ENCODE data around the gene IL22RA1.

Gene IL22RA1

GRCh38 chr1:24098102-24098501, 44.8 kb downstream of the IL22RA1 start:
- no peak for DNase-seq (ENCODE audit: low read depth, low spot score)

GRCh38 chr1:24097663-24098062, 45.3 kb downstream of the IL22RA1 start:
- DNase-seq (ENCODE audit: low read depth, low spot score): no peak

DNA sequence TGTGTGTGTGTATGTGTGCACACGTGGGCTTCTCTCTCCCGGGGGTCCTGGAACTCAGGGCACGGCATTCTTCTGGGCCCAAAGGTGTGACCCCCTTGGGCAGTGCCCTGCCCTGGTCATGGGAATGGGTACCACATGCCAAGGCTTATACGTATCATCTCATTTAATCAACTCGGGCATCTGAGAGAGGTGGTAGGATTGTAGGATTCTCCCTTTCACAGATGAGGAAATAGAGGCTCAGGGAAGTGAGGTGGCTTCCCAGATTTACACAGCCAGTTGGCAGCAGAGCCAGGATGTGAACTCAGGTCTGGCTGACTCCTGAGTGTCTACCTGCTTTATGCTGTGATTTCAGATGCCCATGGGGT, 46.2 kb downstream of the IL22RA1 start:
- no peak for DNase-seq (ENCODE audit: low read depth, low spot score)

DNA sequence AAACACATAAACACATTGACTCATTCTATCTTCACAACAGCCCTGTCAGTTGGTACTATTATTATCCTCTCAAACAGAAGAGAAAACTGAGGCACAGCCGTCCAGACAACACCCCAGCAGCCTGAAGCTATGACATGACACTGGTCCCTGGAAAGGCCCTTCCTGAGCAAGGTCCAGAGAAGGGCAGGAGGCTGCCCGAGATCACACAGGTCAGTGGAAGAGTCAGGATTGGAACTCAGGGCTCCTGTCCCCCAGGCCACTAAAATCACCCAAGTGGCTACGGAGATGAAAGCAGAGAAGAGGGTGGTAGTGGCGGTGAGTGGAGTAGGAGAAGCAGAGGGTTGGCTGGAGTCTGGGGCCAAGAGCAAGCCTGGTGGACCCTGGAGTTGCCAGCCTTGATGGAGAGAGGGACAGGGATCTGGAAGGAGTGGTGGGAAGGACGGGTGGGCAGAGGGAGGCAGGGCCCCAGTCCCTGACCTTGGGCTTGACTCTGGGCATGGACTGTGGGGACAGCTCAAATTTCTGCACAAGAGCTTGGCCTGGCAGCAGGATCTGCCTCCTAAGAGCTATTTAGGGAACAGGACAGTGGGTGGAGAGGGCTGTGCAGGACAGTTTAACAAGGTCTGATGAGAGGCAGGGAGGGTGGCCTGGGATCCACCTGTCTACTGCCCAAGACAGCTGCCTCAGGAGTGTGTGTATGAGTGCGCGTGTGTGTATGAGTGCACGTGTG, 46.8 kb downstream of the IL22RA1 start:
- no peak for DNase-seq (ENCODE audit: low read depth, low spot score)

GRCh38 chr1:24095140-24095859, 47.6 kb downstream of the IL22RA1 start:
- DNase-seq (ENCODE audit: low read depth, low spot score): no peak

- no peak for DNase-seq (ENCODE audit: low read depth, low spot score)
Observed at GRCh38 chr1:24094554-24094953, 48.4 kb downstream of the IL22RA1 start.

- no peak for DNase-seq (ENCODE audit: low read depth, low spot score)
Observed at GRCh38 chr1:24093732-24094131, 49.2 kb downstream of the IL22RA1 start.

DNA sequence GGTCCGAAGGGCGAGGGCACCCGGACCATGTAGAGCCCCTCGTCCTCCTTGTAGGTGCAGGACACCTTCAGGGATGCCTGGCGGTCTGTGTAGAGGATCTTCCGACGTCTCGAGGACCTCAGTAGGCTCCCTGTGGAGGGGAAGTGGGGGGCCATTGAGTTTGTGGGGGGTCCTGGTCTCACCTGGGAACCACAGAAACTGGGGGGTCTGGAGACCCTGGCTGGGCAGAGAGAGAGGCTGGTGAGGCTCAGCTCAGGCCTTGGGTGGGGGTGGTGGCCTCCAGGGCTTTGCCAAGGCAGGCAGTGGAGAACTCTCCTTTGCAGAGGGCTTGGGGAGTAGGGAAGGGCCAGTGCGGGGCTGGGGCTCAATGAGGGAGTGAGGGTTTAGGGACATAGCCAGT, 50.0 kb downstream of the IL22RA1 start:
- no peak for DNase-seq (ENCODE audit: low read depth, low spot score)

DNA sequence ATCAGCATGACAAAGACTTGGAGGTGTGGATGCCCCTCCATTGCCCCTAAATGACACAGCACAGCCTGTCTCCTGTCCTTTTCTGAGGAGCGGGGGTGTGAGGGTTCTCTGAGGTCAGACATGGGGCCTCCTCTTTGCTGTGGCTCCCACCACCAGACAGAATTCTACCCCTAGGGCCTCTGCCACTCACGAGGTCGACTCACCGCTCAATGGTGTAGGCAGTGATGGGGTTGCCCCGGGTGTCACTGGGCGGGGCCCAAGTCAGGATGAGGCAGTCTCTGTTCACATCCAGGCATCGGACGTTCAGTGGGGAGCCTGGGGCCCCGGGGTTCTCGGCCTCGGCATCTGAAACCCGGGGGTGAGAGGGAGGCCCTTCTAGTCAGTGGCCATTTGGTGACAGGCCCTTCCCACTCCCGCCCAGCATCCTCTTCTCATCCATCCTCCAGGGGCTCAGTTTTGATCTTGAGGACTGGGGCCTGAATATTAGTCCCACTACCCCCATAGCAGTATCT, 50.9 kb downstream of the IL22RA1 start:
- DNase-seq (ENCODE audit: low read depth, low spot score): no peak

DNA sequence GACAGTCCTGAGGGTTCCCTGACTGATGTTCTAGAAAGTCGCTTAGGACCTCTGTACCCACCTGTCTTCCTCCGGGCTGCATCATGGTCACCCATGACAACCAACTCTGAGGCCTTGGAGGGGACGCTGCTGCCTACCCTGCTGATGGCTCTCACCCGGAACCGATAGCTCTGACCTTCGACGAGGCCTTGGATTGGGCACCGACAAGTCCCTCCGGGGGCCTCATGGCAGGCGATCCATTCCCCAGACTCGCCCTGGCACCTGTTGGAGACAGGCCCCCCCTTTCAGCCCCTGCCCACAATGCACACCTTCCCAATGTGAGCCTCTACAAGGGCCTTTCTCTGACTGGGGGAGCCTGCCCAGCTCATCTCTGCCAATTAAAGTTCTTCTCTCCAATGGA, 52.2 kb downstream of the IL22RA1 start:
- no peak for DNase-seq (ENCODE audit: low read depth, low spot score)

DNA sequence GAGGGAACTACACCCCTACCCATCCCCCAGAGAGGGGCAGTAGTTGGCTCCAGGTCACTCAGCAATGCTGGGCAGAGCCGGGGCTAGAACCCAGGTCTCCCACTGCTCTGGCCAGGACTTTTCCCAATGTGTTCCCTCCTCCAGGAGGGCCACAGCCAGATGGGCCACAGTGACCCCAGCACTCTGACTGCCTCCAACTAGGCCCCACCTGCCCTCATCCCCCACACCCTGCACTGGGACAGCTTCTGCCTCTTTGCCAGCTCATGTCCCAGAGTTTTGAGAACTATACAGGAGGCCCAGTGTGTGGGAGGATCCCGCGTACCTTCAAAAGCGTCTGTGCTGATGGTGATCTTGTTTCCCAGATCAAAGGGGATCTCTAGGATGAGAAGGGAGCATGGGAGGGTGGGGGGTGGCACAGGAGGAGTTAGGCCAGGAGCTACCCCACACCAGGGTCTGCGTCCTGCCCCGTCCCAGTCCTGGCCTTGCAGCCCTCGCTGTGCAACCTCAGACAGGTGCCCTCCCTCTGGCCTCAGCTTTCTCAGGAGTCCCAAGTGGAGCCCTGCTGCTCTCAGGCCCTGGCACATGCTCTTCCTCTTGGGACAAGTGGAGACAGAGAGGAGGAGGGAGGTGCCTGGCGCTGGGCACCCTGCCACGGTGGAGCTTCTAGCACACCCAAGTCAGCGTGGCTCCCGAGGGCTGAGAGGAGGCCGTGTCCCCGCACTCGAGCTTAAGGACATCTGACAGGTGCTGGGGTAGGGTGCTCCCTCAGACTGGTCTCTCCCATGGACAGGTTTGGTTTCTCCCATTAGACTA, 53.0 kb downstream of the IL22RA1 start:
- no peak for DNase-seq (ENCODE audit: low read depth, low spot score)

- no peak for DNase-seq (ENCODE audit: low read depth, low spot score)
Observed at GRCh38 chr1:24089027-24089742, 53.8 kb downstream of the IL22RA1 start.

DNA sequence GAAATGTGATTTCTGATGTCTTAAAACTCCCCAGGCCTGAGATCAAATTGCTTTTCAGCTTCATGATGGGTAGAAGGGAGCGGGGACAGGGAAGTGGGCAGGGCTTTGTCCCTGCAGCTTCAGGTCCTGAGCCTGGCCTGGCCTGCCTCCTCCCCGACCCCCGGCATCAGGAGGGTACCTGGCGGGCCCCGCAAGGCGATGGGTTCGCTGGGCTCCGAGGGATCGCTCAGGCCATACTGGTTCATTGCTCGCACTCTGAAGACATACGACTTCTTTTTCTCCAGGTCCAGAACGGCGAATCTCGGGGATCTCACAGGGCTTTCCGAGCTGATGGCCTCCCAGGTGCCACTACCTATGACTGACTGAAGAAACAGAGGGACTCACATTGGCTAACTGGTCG, 56.5 kb downstream of the IL22RA1 start:
- DNase-seq (ENCODE audit: low read depth, low spot score): no peak

DNA sequence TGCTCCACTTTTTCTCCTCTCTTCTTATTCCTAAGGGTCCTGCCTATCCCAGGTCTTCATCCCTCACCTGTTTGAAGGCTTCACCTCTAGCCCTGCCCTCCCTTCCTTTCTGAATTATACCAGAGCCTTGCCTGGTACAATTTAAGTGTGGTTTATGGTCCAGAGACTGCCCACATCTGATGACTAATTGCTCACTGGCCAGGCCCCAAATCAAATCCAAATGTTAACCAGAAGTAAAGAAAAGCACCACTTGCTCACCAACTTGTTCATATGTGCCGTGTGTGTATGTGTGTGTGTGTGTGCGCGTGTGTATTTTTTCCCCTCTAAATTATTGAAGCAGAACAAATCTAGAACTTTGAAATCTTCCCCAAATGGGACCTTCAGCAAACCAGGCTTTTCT, 57.4 kb downstream of the IL22RA1 start:
- DNase-seq (ENCODE audit: low read depth, low spot score): no peak

DNA sequence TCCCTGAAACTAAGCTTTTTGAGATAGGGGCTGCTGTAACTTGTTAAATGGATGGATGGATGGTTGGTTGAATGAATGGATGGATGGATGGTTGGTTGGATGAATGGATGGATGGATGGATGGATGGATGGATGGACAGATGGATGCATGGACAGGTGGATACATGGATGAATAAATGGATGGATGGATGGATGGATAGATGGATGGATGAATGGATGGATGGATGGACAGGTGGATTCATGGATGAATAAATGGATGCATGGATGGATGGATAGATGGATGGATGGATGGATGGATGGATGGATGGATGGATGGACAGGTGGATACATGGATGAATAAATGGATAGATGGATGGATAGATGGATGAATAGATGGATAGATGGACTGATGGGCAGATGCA, 57.9 kb downstream of the IL22RA1 start:
- no peak for DNase-seq (ENCODE audit: low read depth, low spot score)

- DNase-seq (ENCODE audit: low read depth, low spot score): no peak
Observed at GRCh38 chr1:24084050-24084449, 58.9 kb downstream of the IL22RA1 start.

DNA sequence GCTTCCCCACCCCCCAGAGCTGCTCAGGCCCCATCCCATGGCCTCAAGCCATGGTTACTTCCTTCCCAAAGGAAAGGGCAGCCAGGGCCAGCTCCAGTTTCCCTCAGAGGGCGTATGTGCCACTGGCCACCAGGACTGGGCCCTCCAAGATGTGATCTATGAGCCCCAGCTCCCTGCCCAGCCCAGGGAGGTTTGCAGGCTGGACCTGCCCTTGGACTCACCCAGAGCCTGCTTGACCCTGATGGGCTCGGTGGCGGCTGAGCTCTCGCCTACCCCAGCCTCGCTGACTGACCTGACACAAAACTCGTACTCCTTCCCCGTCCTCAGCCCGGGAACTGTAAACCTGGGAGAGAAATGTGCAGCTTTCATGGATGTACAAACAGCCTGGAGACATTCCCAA, 60.6 kb downstream of the IL22RA1 start:
- DNase-seq (ENCODE audit: low read depth, low spot score): no peak

GRCh38 chr1:24081190-24081589, 61.8 kb downstream of the IL22RA1 start:
- DNase-seq (ENCODE audit: low read depth, low spot score): no peak

- DNase-seq (ENCODE audit: low read depth, low spot score): no peak
Observed at GRCh38 chr1:24080131-24080530, 62.8 kb downstream of the IL22RA1 start.

- DNase-seq (ENCODE audit: low read depth, low spot score): no peak
Observed at GRCh38 chr1:24077278-24077978, 65.5 kb downstream of the IL22RA1 start.

- DNase-seq (ENCODE audit: low read depth, low spot score): no peak
Observed at GRCh38 chr1:24075946-24076345, 67.0 kb downstream of the IL22RA1 start.

Measured in ELF-1 (cell line).